ENCODE data around the gene TIPARP.
"Not testable (repeated sequence)": the region's sequence is repeated elsewhere in the genome, so short reads cannot be mapped to it uniquely, and the experiment has no call there.

The TIPARP gene

DNA sequence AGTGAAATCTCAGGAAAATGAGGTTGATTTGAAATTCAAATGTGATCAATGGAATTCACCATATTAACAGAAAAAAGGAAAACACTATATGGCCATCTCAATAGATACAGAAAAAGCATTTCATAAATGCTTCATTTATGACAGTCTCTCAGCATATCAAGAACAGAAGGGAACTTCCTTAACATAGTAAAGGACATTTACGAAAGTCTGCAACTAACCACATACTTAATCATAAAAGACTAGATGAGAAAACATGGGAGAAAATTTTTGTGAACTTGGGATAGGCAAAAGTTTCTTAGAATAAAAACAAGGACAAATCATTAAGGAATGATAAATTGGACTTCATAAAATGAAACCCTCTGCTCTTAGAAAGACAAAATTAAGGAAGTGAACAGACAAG is 24.7 kb upstream of the TIPARP start:
- no peak for DNase-seq

DNA sequence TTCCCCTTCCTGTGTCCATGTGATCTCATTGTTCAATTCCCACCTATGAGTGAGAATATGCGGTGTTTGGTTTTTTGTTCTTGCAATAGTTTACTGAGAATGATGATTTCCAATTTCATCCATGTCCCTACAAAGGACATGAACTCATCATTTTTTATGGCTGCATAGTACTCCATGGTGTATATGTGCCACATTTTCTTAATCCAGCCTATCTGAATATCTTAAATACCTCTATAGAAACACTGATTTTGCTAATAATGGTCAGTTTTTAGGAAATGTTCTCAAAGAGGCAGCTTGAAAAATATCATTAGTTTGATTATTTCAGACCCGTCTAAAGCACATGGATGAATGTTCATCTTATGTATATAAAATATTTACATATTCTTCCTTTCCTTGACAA is 21.7 kb upstream of the TIPARP start:
- not testable (repeated sequence) for DNase-seq

DNA sequence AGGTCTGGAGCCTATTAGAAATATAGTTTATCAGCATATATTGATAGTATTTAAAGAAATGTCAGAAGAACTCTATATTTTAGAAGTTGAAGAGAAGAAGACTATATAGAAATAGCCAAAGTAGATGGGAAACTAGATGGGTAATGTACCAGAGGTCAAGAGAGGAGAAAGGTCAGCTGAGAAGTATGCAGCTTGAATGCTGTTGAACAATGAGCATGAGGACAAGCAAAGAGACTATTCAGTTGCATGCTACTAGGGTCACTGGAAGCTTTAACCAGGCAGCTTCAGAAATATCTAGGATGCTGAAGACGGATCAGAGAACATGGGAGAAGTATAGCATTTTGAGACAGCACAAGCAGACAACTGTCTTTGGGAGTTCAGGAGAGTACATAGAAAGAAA is 19.6 kb upstream of the TIPARP start:
- DNase-seq, result no peak

DNA sequence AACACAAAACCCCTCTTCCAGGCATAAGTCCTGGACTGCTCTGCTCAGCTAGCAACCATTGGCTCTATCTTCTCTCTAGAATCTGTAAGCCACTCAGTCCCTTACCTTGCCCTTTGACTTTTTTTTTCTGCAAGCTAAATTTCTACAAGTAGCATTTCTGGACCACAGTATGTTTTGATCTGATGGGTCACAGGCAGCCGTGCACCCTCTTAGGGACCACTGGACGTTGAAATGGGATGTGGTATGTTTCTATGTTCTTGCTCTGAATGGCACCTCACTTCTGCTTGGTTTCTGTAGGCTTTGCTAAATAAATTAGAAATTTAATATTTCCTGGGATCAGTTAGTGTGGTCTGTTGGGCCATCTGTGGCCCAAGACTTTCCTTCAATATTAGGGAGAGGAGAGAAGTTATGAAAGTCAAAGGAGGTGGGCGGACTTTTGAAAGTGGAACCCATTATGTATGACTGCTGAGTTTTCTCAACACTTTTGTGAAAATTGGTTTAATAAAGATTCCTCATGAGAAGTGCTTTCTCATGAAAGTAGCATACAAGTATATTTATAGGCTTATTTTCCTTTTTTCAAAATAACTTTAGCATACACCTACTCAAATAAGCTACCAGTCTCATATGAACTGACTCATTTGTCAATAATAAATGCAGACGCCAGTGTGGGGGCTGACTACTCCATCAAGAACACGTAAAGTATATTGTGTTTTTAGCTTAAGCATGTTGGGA is 18.4 kb upstream of the TIPARP start:
- no peak for DNase-seq

DNA sequence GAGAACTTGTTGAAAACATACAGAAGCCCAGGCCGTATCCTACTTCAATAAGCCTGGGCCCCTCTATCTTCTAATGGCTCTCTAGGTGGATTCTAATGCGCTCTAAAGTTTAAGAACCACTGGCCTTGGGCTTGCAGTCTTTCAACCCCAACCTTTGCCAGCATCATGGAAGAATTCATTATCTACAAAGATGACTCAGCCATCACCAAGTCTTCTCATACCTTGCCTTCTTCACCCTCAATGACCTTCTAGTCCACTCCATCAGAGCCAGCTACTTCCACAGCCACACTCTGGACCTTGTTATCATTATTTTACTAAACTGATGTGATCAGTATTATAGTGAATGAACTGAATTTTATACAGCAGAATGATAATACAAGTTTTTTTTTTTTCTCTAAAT is 16.9 kb upstream of the TIPARP start:
- no peak for DNase-seq

DNA sequence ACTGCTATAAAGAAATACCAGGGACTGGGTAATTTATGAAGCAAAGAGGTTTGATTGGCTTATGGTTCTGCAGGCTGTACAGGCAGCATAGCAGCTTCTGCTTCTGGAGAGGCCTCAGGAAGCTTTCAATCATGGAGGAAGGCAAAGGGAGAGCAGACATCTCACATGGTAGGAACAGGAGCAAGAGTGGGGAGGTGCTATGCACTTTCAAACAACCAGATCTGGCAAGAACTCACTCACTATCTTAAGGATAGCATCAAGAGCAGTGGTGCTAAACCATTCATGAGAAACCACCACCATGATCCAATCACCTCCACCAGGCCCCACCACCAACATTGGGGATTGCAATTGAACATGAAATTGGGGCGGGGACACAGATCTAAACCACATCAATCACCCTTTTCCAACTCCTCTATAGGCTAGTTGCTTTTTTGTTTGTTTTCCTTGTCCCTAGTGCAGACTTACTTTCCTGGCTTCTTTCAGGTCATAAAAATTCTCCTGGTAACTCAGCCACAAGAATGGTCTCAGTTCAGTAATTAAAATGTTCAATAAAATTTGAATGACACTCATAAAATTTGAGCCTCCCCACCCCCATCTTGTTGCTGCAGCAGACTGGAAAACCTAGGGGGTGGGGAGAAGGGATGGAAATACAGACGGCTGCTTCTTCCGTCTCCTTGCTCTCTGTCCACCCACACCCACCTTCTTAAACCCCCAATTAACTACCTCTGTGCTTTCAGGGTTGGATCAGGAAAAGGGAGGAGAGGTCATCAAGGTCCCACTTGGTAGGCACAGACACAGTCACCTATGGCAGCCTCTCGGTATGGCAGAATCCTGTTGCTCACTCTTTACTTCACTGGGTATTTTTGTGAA is 16.3 kb upstream of the TIPARP start:
- DNase-seq, result no peak

GRCh38 chr3:156658732-156659090 is 15.7 kb upstream of the TIPARP start:
- no peak for DNase-seq

DNA sequence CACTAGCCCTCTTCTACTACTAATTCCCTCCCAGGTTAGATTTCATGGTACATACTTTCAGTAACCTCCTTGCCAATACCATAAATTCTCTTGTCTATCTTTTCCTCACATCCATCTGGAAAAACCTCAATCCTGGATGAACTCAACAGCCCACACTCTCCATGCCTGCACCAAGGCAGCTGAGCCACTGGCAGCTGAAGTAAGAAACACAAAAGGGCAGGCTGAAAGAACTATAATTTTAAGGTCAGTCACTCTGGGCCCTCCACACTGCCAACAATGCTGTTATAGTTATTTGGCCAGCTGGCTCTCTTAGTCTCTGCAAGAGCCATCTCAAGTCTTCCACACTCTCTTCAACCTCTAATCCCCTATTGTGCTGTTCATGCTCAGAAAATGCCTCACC is 15.1 kb upstream of the TIPARP start:
- DNase-seq, result peak in 4 of 14 donors; percentile 10 to 26 (median 18)

GRCh38 chr3:156661155-156661554 is 13.2 kb upstream of the TIPARP start:
- DNase-seq, result no peak

DNA sequence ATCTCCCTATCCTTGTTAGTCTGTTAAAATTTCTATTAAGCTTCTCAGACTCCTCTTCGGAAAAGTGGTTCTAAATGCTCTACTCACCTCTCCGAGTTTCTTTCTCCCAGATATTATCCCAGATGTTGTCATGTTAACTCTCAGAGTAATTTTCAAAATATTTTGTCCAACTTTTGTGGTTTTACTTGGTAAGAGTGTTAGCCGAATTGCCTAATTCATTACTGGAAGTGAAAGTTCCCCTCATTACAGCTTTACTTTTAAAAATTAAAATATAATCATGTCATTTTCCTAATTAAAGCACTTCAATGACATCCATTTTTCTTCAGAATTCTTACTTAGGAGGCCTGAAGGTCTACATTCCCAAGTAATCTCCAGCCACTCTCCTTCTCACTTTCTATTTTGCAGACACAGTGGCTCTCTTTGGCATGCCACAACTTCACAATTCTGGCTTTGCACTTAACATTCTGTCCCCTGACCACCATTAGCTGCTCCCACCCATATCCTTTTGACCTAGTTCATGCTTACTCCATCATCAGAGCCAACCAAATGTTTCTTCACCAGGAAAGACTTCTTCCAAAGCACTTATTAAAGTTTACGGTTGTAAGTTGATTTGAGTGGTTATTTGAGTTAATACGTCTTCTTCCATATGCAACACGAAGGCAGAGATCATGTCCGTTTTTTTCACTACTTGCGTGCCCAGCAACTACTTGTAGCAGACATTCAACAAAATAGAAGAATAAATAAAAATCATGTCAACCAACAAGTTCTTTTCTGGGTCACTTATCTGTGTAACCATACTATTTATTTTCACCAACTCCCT is 10.2 kb upstream of the TIPARP start:
- no peak for DNase-seq

GRCh38 chr3:156664831-156665178 is 9.6 kb upstream of the TIPARP start:
- DNase-seq, result no peak

DNA sequence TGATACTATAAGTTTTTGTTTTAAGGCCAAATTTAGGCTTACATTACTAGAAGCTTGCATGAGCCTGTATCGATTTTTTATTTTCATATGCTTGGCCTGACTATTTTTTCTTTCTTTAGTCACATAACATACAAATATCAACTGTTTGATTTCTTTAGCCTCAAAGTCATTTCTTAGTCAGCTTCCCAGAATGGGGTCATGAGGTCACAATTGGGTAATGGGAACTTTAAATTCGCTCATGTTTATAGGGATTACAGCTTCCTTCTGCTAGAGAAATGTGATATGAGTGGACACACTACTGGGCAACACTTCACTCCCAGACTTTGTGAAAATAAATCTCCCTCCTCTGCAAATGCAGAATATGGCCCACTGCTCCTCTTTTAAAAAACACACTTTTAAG is 9.1 kb upstream of the TIPARP start:
- DNase-seq, result no peak

- no peak for DNase-seq
Observed at GRCh38 chr3:156666073-156666472, 8.3 kb upstream of the TIPARP start.

DNA sequence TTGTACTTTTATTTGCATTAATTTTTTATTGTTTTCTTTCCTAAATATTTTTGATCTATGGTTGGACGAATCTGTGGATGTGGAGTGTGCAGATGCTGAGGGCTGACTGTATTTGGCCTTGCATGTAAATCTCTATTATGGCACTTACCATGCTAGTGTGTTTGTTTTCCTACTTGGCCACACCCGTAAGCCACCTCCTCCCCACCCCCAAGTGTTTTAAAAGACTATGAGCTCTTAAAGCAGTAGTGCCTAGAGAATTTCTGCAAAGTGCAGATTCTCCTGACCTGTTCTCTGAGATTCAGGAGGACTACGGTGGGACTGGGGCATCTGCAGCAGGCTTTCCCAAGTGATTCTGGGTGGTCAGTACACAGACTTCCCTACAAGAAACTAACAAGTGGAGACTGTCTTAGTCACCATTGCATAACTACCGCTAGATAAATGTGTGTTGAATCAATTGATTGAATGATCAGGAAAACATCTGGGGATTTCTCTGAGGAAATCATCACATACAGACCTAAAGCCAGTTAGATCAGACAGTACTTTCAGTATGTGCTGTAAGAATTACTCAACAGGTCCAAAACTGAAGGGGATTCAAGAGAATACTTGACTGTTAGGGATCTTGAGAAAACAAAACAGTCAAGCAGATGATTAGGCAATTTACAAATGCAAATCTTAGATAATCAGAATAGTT is 6.2 kb upstream of the TIPARP start:
- DNase-seq, result no peak

DNA sequence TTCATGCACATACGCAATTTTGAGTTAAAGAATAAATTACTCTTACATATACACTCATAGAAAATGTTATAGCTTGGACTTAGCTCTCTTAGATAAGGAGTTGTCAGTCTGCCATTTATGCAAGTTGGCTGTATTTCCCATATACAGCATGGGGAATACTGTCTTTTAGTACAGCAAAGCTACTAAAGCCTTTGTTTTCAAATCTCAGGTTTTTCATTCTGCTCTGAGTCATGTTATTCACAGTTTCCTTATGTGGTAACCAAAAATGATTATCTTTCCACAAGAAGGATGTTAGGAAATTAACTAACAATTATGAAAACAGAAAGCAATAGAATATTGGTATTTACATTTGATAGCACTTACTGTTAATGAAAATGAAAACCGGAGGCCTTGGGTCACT is 4.3 kb upstream of the TIPARP start:
- DNase-seq, result no peak

DNA sequence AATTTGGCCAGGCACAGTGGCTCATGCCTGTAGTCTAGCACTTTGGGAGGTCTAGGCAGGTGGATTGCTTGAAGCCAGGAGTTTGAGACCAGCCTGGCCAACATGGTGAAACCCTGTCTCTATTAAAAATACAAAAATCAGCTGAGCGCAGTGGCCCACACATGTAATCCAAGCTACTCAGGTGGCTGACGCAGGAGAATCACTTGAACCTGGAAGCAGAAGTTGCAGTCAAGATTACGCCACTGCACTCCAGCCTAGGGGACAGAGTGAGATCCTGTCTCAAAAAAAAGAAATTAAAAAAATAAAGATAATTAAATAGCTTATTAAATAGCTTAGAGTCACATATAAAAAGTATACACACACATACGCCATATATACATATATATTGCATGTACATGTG is 3.7 kb upstream of the TIPARP start:
- DNase-seq, result no peak

GRCh38 chr3:156673732-156674045 is 701 bp upstream of the TIPARP start:
- DNase-seq, result no peak

GRCh38 chr3:156674911-156675829 is 780 bp downstream of the TIPARP start:
- peak in 11 of 14 donors; percentile 41 to 75 (median 57) for DNase-seq

- peak in 4 of 14 donors; percentile 24 to 39 (median 32) for DNase-seq
Observed at GRCh38 chr3:156675830-156676767, 1.7 kb downstream of the TIPARP start.

- no peak for DNase-seq
Observed at GRCh38 chr3:156676768-156677479, 2.5 kb downstream of the TIPARP start.

Data from C1 segment of cervical spinal cord (tissue), 14 donors.